Karpas-422 (cell line): ENCODE measurements around the gene NRM. TPM values are rescaled to one million over a fixed set of nuclear protein-coding genes. Genes with fewer than 3 reads are reported as not detected.
A peak's percentile ranks its signal among the peaks of the same experiment; 100 is the strongest.
"Not testable (repeated sequence)": the region's sequence is repeated elsewhere in the genome, so short reads cannot be mapped to it uniquely, and the experiment has no call there.

Source experiments
- DNase-seq: peaks from one replicate; pipeline ENCODE4 v3.0.0-alpha.2; 2015
- H2AFZ ChIP-seq: fragments of 200-600 bp; sonication (generic); 2 replicates; pipeline ENCODE4 v1.6.1; 2014; ENCODE audit warnings: antibody characterized with exemption, low read length, mixed read lengths
- H3K27ac ChIP-seq: fragments of 200-600 bp; sonication (generic); 2 replicates; pipeline ENCODE4 v1.5.1; 2014; ENCODE audit warnings: mild to moderate bottlenecking, low read length, moderate library complexity
- H3K27me3 ChIP-seq: fragments of 200-600 bp; sonication (generic); 2 replicates; pipeline ENCODE4 v1.6.1; 2014; ENCODE audit warnings: low read length, mixed read lengths
- H3K36me3 ChIP-seq: fragments of 200-600 bp; sonication (generic); 2 replicates; pipeline ENCODE4 v1.6.1; 2014; ENCODE audit warnings: low read length, mixed read lengths; ENCODE audit not compliant: insufficient read depth
- H3K4me1 ChIP-seq: fragments of 200-600 bp; sonication (generic); 2 replicates; pipeline ENCODE4 v1.6.1; 2014; ENCODE audit warnings: mild to moderate bottlenecking, low read length, mixed read lengths
- H3K4me2 ChIP-seq: fragments of 200-600 bp; sonication (generic); 2 replicates; pipeline ENCODE4 v1.6.1; 2014; ENCODE audit warnings: low read length, low read depth, mild to moderate bottlenecking; ENCODE audit not compliant: poor library complexity, severe bottlenecking
- H3K4me3 ChIP-seq: fragments of 200-600 bp; sonication (generic); 2 replicates; pipeline ENCODE4 v1.5.1; 2014; ENCODE audit warnings: mild to moderate bottlenecking, antibody characterized with exemption, low read length, mixed read lengths
- H3K79me2 ChIP-seq: fragments of 200-600 bp; sonication (generic); 2 replicates; pipeline ENCODE4 v1.6.1; 2014; ENCODE audit warnings: mild to moderate bottlenecking, low read length, mixed read lengths
- H3K9ac ChIP-seq: fragments of 200-600 bp; sonication (generic); 2 replicates; pipeline ENCODE4 v1.6.0; 2014; ENCODE audit warnings: low read length
- H3K9me2 ChIP-seq: fragments of 200-600 bp; sonication (generic), shearing (Covaris generic); replicated peaks from 2 replicates; pipeline ENCODE4 v1.6.0; 2014; ENCODE audit warnings: mild to moderate bottlenecking, low read length, moderate library complexity; ENCODE audit not compliant: insufficient read depth
- H3K9me3 ChIP-seq: fragments of 300-700, 200-600 bp; sonication (generic); 2 replicates; pipeline ENCODE4 v1.6.1; 2014; ENCODE audit warnings: low read length, mixed read lengths
- H4K20me1 ChIP-seq: fragments of 200-600 bp; sonication (generic); 2 replicates; pipeline ENCODE4 v1.6.1; 2014; ENCODE audit warnings: mild to moderate bottlenecking, antibody characterized with exemption, low read length, low read depth; ENCODE audit not compliant: insufficient read depth
- total RNA-seq: library from RNA; depleted of rRNA; stranded (reverse); fragments of >200 nt; shearing (Covaris generic); gene quantifications from 2 replicates; pipeline ENCODE4 v1.2.3, GENCODE V29; 2014; ENCODE audit warnings: low replicate concordance

Gene NRM
- total RNA-seq, 1 experiment from 2014 or later: 38.1 TPM

GRCh38 chr6:30672445-30673253 lies 18.1 kb downstream of the NRM start, which contains the start of gene DHX16:
Gene DHX16, minus strand, starts transcription at chr6:30673006. Its CDS starts 165 bp downstream, at chr6:30672841.
- peak within 1 kb of the TSS; percentile 24 for H3K27ac ChIP-seq
- H3K9me3 ChIP-seq: no peaks in the 10 kb centered on the region
- peak; percentile 98 for DNase-seq
- peak within 1 kb of the TSS; percentile 99 for H3K4me3 ChIP-seq
- peaks cover 5% of the 10 kb centered on the region; the same call in 1 of the 2 replicates for H4K20me1 ChIP-seq
- peaks cover 17% of the 10 kb centered on the region for H3K36me3 ChIP-seq
- H2AFZ ChIP-seq: peak within 1 kb of the TSS; percentile 77
- no peaks in the 10 kb centered on the region for H3K9me2 ChIP-seq
- H3K4me1 ChIP-seq: peaks cover 16% of the 10 kb centered on the region
- peaks cover 24% of the 10 kb centered on the region for H3K79me2 ChIP-seq
- peak within 1 kb of the TSS; percentile 81 for H3K4me2 ChIP-seq
- H3K9ac ChIP-seq: peak within 1 kb of the TSS; percentile 94
- H3K27me3 ChIP-seq: no peaks in the 10 kb centered on the region

GRCh38 chr6:30670760-30671527 lies 19.8 kb downstream of the NRM start:
- peaks cover 5% of the 10 kb centered on the region; the same call in 1 of the 2 replicates for H4K20me1 ChIP-seq
- no peak overlapping the region for H3K4me3 ChIP-seq
- H3K27me3 ChIP-seq: no peaks in the 10 kb centered on the region
- H3K9me2 ChIP-seq: no peaks in the 10 kb centered on the region
- no peaks in the 10 kb centered on the region for H3K9me3 ChIP-seq
- peaks cover 7% of the 10 kb centered on the region; the same call in 1 of the 2 replicates for H3K36me3 ChIP-seq
- DNase-seq: no peak
- no peak overlapping the region for H2AFZ ChIP-seq
- peaks cover 24% of the 10 kb centered on the region for H3K79me2 ChIP-seq
- H3K9ac ChIP-seq: 0 out of 2 replicates have a peak overlapping the region, but pooled peaks have one; percentile 94
- no peak overlapping the region for H3K27ac ChIP-seq
- peak overlapping the region; percentile 81 for H3K4me2 ChIP-seq
- peaks cover 16% of the 10 kb centered on the region for H3K4me1 ChIP-seq

- H3K9me3 ChIP-seq, H4K20me1 ChIP-seq, H3K4me2 ChIP-seq, H3K27ac ChIP-seq, H3K9ac ChIP-seq, H3K4me1 ChIP-seq, DNase-seq, H3K27me3 ChIP-seq, H3K4me3 ChIP-seq, H2AFZ ChIP-seq, H3K9me2 ChIP-seq, H3K79me2 ChIP-seq: not testable (repeated sequence)
- peaks cover 23% of the 10 kb centered on the region; the same call in 1 of the 2 replicates for H3K36me3 ChIP-seq
Measured at GRCh38 chr6:30666300-30666699, 24.5 kb downstream of the NRM start.

GRCh38 chr6:30664994-30665767 lies 25.6 kb downstream of the NRM start:
- no peaks in the 10 kb centered on the region for H3K27me3 ChIP-seq
- no peak overlapping the region for H3K27ac ChIP-seq
- no peak overlapping the region for H2AFZ ChIP-seq
- no peak overlapping the region for H3K9ac ChIP-seq
- H3K79me2 ChIP-seq: no peaks in the 10 kb centered on the region; the same call in 1 of the 2 replicates
- H3K4me2 ChIP-seq: no peak overlapping the region
- H3K9me3 ChIP-seq: no peaks in the 10 kb centered on the region
- no peaks in the 10 kb centered on the region for H3K4me1 ChIP-seq
- peaks cover 24% of the 10 kb centered on the region; the same call in 1 of the 2 replicates for H3K36me3 ChIP-seq
- no peaks in the 10 kb centered on the region for H3K9me2 ChIP-seq
- DNase-seq: no peak
- H4K20me1 ChIP-seq: no peaks in the 10 kb centered on the region
- H3K4me3 ChIP-seq: no peak overlapping the region

- H3K4me2 ChIP-seq, H3K9me3 ChIP-seq, H3K9me2 ChIP-seq, H3K4me3 ChIP-seq, H3K27me3 ChIP-seq, H4K20me1 ChIP-seq, H3K9ac ChIP-seq, H3K4me1 ChIP-seq, H3K79me2 ChIP-seq, H2AFZ ChIP-seq, H3K27ac ChIP-seq, DNase-seq: not testable (repeated sequence)
- H3K36me3 ChIP-seq: peaks cover 36% of the 10 kb centered on the region
Measured at GRCh38 chr6:30657922-30658321, 32.9 kb downstream of the NRM start.

GRCh38 chr6:30657454-30657853 lies 33.3 kb downstream of the NRM start:
- H4K20me1 ChIP-seq: no peaks in the 10 kb centered on the region
- H3K36me3 ChIP-seq: peaks cover 34% of the 10 kb centered on the region
- H3K4me2 ChIP-seq: no peak overlapping the region
- H3K9me2 ChIP-seq: no peaks in the 10 kb centered on the region
- H3K9ac ChIP-seq: no peak overlapping the region
- H2AFZ ChIP-seq: no peak overlapping the region
- no peak overlapping the region for H3K4me3 ChIP-seq
- no peaks in the 10 kb centered on the region for H3K27me3 ChIP-seq
- H3K79me2 ChIP-seq: no peaks in the 10 kb centered on the region
- no peak overlapping the region for H3K27ac ChIP-seq
- no peak for DNase-seq
- no peaks in the 10 kb centered on the region for H3K9me3 ChIP-seq
- no peaks in the 10 kb centered on the region for H3K4me1 ChIP-seq

- Histone ChIP-seq H3K27ac (no peak overlapping the region), H3K27me3 (no peaks in the 10 kb centered on the region), H3K9ac (no peak overlapping the region), H2AFZ (no peak overlapping the region), H4K20me1 (no peaks in the 10 kb centered on the region), H3K9me3 (no peaks in the 10 kb centered on the region), H3K4me3 (no peak overlapping the region), H3K4me1 (no peaks in the 10 kb centered on the region), H3K9me2 (no peaks in the 10 kb centered on the region), H3K4me2 (no peak overlapping the region), H3K79me2 (no peaks in the 10 kb centered on the region), H3K36me3 (peaks cover 29% of the 10 kb centered on the region)
- DNase-seq: no peak
Measured at GRCh38 chr6:30656513-30656912, 34.3 kb downstream of the NRM start.

- no peak overlapping the region for H3K4me2 ChIP-seq
- DNase-seq: no peak
- no peaks in the 10 kb centered on the region for H3K9me3 ChIP-seq
- H3K9me2 ChIP-seq: no peaks in the 10 kb centered on the region
- H3K4me1 ChIP-seq: no peaks in the 10 kb centered on the region
- no peaks in the 10 kb centered on the region for H3K79me2 ChIP-seq
- no peak overlapping the region for H2AFZ ChIP-seq
- H4K20me1 ChIP-seq: no peaks in the 10 kb centered on the region
- no peak overlapping the region for H3K9ac ChIP-seq
- no peak overlapping the region for H3K27ac ChIP-seq
- H3K4me3 ChIP-seq: no peak overlapping the region
- H3K27me3 ChIP-seq: no peaks in the 10 kb centered on the region
- peaks cover 27% of the 10 kb centered on the region for H3K36me3 ChIP-seq
Measured at GRCh38 chr6:30655743-30656094, 35.1 kb downstream of the NRM start.
